ENCODE measurements around the gene FDXR. TPM values are rescaled to one million over a fixed set of nuclear protein-coding genes. Genes with fewer than 3 reads are reported as not detected.
"Not testable (repeated sequence)": the region's sequence is repeated elsewhere in the genome, so short reads cannot be mapped to it uniquely, and the experiment has no call there.

Gene FDXR
- total RNA-seq, 1 donor from 2014 or later = 34.2 TPM

GRCh38 chr17:74907012-74907411, 34.2 kb upstream of the FDXR start:
- Histone ChIP-seq H2AFZ (ENCODE audit: low read depth, low read length) (no peak overlapping the region), H3K9ac (ENCODE audit: low read length) (no peak overlapping the region), H3K36me3 (ENCODE audit: insufficient read depth, low read length) (no peaks in the 10 kb centered on the region), H3K79me2 (ENCODE audit: insufficient read depth, low read length) (no peaks in the 10 kb centered on the region), H3K4me2 (ENCODE audit: low read length) (no peak overlapping the region), H3K4me3 (ENCODE audit: insufficient read depth, low read depth, low read length) (no peak overlapping the region), H3K9me3 (ENCODE audit: insufficient read depth, low read depth, low read length) (no peaks in the 10 kb centered on the region), H3K4me1 (ENCODE audit: insufficient read depth, low read length) (no peaks in the 10 kb centered on the region), H3K27ac (ENCODE audit: low read depth, low read length) (no peak overlapping the region), H4K20me1 (ENCODE audit: insufficient read depth, low read length) (no peaks in the 10 kb centered on the region), H3K27me3 (ENCODE audit: insufficient read depth, low read length) (peaks cover 3% of the 10 kb centered on the region)
- peaks cover 53% of the 10 kb centered on the region for H3K27me3 Mint-ChIP-seq (ENCODE audit: low read depth, unreplicated experiment)
- TF ChIP-seq EZH2 (IDR thresholded peaks at IDR 0.05; ENCODE audit: insufficient read depth, low read length) (no peak), CTCF (IDR thresholded peaks at IDR 0.05; ENCODE audit: insufficient read depth, low read depth, low read length) (no peak)
- no peak for DNase-seq (ENCODE audit: low read depth)
- H3K4me3 Mint-ChIP-seq (ENCODE audit: unreplicated experiment) = no peak overlapping the region
- peaks cover 11% of the 10 kb centered on the region for H3K9me3 Mint-ChIP-seq (ENCODE audit: unreplicated experiment)
- no peaks in the 10 kb centered on the region for H3K4me1 Mint-ChIP-seq (ENCODE audit: low read depth, unreplicated experiment)
- H3K27ac Mint-ChIP-seq (ENCODE audit: unreplicated experiment) = no peak overlapping the region
- no peaks in the 10 kb centered on the region for H3K36me3 Mint-ChIP-seq (ENCODE audit: low read depth, unreplicated experiment)
- FAIRE-seq = no peak

- Mint-ChIP-seq H3K27me3 (ENCODE audit: low read depth, unreplicated experiment) (peaks cover 60% of the 10 kb centered on the region), H3K9me3 (ENCODE audit: unreplicated experiment) (peaks cover 11% of the 10 kb centered on the region)
- not testable (repeated sequence) for H4K20me1 ChIP-seq (ENCODE audit: insufficient read depth, low read length); H3K4me1 Mint-ChIP-seq (ENCODE audit: low read depth, unreplicated experiment); H3K27ac Mint-ChIP-seq (ENCODE audit: unreplicated experiment); H3K4me3 ChIP-seq (ENCODE audit: insufficient read depth, low read depth, low read length); H3K36me3 Mint-ChIP-seq (ENCODE audit: low read depth, unreplicated experiment); H3K4me1 ChIP-seq (ENCODE audit: insufficient read depth, low read length); H2AFZ ChIP-seq (ENCODE audit: low read depth, low read length); H3K27ac ChIP-seq (ENCODE audit: low read depth, low read length); H3K79me2 ChIP-seq (ENCODE audit: insufficient read depth, low read length); DNase-seq (ENCODE audit: low read depth); H3K27me3 ChIP-seq (ENCODE audit: insufficient read depth, low read length); H3K4me2 ChIP-seq (ENCODE audit: low read length); H3K36me3 ChIP-seq (ENCODE audit: insufficient read depth, low read length); H3K4me3 Mint-ChIP-seq (ENCODE audit: unreplicated experiment); FAIRE-seq; H3K9me3 ChIP-seq (ENCODE audit: insufficient read depth, low read depth, low read length); H3K9ac ChIP-seq (ENCODE audit: low read length)
Measured at GRCh38 chr17:74906214-74906793, 33.5 kb upstream of the FDXR start.

- Histone ChIP-seq H3K9ac (ENCODE audit: low read length) (no peak overlapping the region), H3K4me3 (ENCODE audit: insufficient read depth, low read depth, low read length) (no peak overlapping the region), H3K27me3 (ENCODE audit: insufficient read depth, low read length) (peaks cover 5% of the 10 kb centered on the region), H4K20me1 (ENCODE audit: insufficient read depth, low read length) (no peaks in the 10 kb centered on the region), H3K4me2 (ENCODE audit: low read length) (no peak overlapping the region), H3K79me2 (ENCODE audit: insufficient read depth, low read length) (no peaks in the 10 kb centered on the region), H3K27ac (ENCODE audit: low read depth, low read length) (no peak overlapping the region), H3K4me1 (ENCODE audit: insufficient read depth, low read length) (no peaks in the 10 kb centered on the region), H3K36me3 (ENCODE audit: insufficient read depth, low read length) (no peaks in the 10 kb centered on the region), H2AFZ (ENCODE audit: low read depth, low read length) (no peak overlapping the region), H3K9me3 (ENCODE audit: insufficient read depth, low read depth, low read length) (no peaks in the 10 kb centered on the region)
- Mint-ChIP-seq H3K9me3 (ENCODE audit: unreplicated experiment) (peaks cover 9% of the 10 kb centered on the region), H3K4me3 (ENCODE audit: unreplicated experiment) (no peak overlapping the region), H3K27ac (ENCODE audit: unreplicated experiment) (no peak overlapping the region), H3K36me3 (ENCODE audit: low read depth, unreplicated experiment) (no peaks in the 10 kb centered on the region), H3K27me3 (ENCODE audit: low read depth, unreplicated experiment) (peaks cover 58% of the 10 kb centered on the region), H3K4me1 (ENCODE audit: low read depth, unreplicated experiment) (no peaks in the 10 kb centered on the region)
- TF ChIP-seq CTCF (IDR thresholded peaks at IDR 0.05; ENCODE audit: insufficient read depth, low read depth, low read length) (no peak), EZH2 (IDR thresholded peaks at IDR 0.05; ENCODE audit: insufficient read depth, low read length) (no peak)
- FAIRE-seq = no peak
- no peak for DNase-seq (ENCODE audit: low read depth)
Measured at GRCh38 chr17:74904687-74905409, 32.1 kb upstream of the FDXR start.

Data from astrocyte (in vitro differentiated cells and primary cell).